ENCODE measurements around the gene TSC22D2. TPM values are rescaled to one million over a fixed set of nuclear protein-coding genes. Genes with fewer than 3 reads are reported as not detected.

TSC22D2 gene
- total RNA-seq, 2 experiments from 2014 or later = 12.3 to 16.7 TPM

GRCh38 chr3:150428562-150428961 lies 20.5 kb downstream of the TSC22D2 start:
- intact Hi-C loops (cut with micrococcal nuclease) = no loop called here
- Mint-ChIP-seq H3K4me3 (no peak overlapping the region), H3K27me3 (no peaks in the 10 kb centered on the region), H3K4me1 (ENCODE audit: low read depth) (peaks cover 44% of the 10 kb centered on the region), H3K27ac (no peak overlapping the region), H3K36me3 (ENCODE audit: low read depth) (peaks cover 19% of the 10 kb centered on the region), H3K9me3 (no peaks in the 10 kb centered on the region)
- DNase-seq (no peak), ATAC-seq (no peak)
- POLR2A ChIA-PET = no interaction called here
- TF ChIP-seq, protein P1, sequence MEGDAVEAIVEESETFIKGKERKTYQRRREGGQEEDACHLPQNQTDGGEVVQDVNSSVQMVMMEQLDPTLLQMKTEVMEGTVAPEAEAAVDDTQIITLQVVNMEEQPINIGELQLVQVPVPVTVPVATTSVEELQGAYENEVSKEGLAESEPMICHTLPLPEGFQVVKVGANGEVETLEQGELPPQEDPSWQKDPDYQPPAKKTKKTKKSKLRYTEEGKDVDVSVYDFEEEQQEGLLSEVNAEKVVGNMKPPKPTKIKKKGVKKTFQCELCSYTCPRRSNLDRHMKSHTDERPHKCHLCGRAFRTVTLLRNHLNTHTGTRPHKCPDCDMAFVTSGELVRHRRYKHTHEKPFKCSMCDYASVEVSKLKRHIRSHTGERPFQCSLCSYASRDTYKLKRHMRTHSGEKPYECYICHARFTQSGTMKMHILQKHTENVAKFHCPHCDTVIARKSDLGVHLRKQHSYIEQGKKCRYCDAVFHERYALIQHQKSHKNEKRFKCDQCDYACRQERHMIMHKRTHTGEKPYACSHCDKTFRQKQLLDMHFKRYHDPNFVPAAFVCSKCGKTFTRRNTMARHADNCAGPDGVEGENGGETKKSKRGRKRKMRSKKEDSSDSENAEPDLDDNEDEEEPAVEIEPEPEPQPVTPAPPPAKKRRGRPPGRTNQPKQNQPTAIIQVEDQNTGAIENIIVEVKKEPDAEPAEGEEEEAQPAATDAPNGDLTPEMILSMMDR (IDR thresholded peaks at IDR 0.05) = no peak
- CTCF ChIA-PET = interaction anchor here (1.0 to 1.5 kb wide), 2 partner anchors 19 to 206 kb away, joined by 3 to 4 read pairs; no protein-coding TSS in a partner anchor

DNA sequence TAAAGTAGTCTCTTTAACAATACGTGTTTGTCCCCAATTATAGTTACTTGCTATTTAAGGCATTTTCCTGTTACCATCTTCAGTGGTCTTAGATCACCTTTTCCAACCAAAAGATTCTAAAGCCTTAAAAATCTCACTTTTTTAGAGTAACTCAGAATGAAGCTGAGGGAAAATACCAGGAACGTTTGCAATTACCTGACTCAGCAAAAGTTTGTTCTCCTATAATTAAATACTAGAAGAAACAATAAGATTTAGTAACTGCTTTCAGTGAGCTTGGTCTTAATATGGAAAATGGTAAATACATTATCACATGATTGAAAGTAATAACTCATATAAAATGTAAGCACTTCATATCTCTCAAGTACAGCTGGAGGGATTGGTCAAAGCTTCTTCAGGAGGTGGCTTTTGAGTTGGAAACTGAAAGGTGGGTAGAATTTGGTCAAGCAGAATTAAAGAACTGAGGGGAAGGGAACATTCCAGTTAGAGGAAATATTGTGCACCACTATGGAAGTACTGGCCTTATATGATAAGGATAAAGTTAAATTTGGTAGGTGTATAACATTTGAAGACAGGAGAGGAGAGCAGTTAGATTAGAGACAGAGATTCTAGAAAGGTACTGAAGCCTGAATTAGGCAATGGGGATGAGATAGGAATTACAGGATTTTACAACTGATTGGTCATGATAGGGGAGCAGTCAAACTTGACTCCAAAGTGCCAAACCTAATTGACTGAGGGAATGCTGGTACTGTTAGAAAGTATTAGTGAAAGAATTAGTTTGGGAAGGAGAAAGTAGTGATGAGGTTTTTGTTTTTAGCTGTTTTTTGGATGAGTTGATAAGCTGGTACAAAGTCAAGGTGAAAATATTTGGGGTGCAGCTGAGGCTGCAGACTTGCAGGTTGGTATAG lies 21.9 kb downstream of the TSC22D2 start:
- Mint-ChIP-seq H3K4me3 (no peak overlapping the region), H3K27me3 (no peaks in the 10 kb centered on the region), H3K4me1 (ENCODE audit: low read depth) (peaks cover 46% of the 10 kb centered on the region), H3K27ac (no peak overlapping the region), H3K9me3 (no peaks in the 10 kb centered on the region), H3K36me3 (ENCODE audit: low read depth) (peaks cover 19% of the 10 kb centered on the region)
- intact Hi-C loops (cut with micrococcal nuclease) = no loop called here
- ChIA-PET POLR2A (interaction anchor here (0.8 kb wide), 1 partner anchor 21 kb away, joined by 4 read pairs; the partner anchor contains the start of gene TSC22D2), CTCF (interaction anchor here (0.7 to 1.5 kb wide), 5 partner anchors 19 to 211 kb away, joined by 3 to 4 read pairs (median 3); no protein-coding TSS in a partner anchor)
- TF ChIP-seq, protein P1 (IDR thresholded peaks at IDR 0.05) = no peak
- no peak for ATAC-seq
- DNase-seq = no peak

GRCh38 chr3:150433347-150433746 lies 25.2 kb downstream of the TSC22D2 start:
- TF ChIP-seq, protein P1 (IDR thresholded peaks at IDR 0.05) = no peak
- H3K27me3 Mint-ChIP-seq = no peaks in the 10 kb centered on the region
- no peak for DNase-seq
- H3K36me3 Mint-ChIP-seq (ENCODE audit: low read depth) = peaks cover 11% of the 10 kb centered on the region
- no peak overlapping the region for H3K27ac Mint-ChIP-seq
- no peak overlapping the region for H3K4me3 Mint-ChIP-seq
- peaks cover 30% of the 10 kb centered on the region for H3K4me1 Mint-ChIP-seq (ENCODE audit: low read depth)
- intact Hi-C loops (cut with micrococcal nuclease) = no loop called here
- POLR2A ChIA-PET = interaction anchor here (0.6 to 0.7 kb wide), 2 partner anchors 290 to 462 kb away, joined by 3 to 4 read pairs; no protein-coding TSS in a partner anchor
- no peak for ATAC-seq
- no peaks in the 10 kb centered on the region for H3K9me3 Mint-ChIP-seq
- CTCF ChIA-PET = interaction anchor here (0.6 to 2.0 kb wide), 3 partner anchors 8 to 62 kb away, joined by 3 to 7 read pairs (median 4); no protein-coding TSS in a partner anchor

DNA sequence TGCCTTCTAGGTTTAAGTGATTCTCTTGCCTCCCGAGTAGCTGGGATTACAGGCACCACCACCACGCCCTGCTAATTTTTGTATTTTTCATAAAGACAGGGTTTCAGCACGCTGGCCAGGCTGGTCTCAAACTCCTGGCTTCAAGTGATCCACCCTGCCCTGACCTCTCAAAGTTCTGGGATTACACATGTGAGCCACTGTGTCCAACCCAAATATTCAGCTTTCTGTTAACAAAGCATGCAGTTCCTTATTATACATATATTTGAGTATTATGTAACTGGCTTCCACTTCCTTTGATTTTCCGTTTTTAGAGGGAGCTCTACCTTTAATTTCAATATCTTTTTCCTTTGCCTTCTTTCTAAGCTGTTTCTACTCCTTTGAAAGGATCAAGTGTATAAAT lies 26.1 kb downstream of the TSC22D2 start:
- DNase-seq (no peak), ATAC-seq (no peak)
- TF ChIP-seq, protein P1 (IDR thresholded peaks at IDR 0.05) = no peak
- Mint-ChIP-seq H3K27me3 (no peaks in the 10 kb centered on the region), H3K36me3 (ENCODE audit: low read depth) (peaks cover 5% of the 10 kb centered on the region), H3K27ac (no peak overlapping the region), H3K4me3 (no peak overlapping the region), H3K9me3 (no peaks in the 10 kb centered on the region), H3K4me1 (ENCODE audit: low read depth) (peaks cover 25% of the 10 kb centered on the region)
- intact Hi-C loops (cut with micrococcal nuclease) = no loop called here
- ChIA-PET CTCF (interaction anchor here (0.8 to 2.1 kb wide), 5 partner anchors 9 to 62 kb away, joined by 3 to 7 read pairs (median 4); no protein-coding TSS in a partner anchor), POLR2A (interaction anchor here (1.1 to 2.1 kb wide), 3 partner anchors 20 to 27 kb away, joined by 3 to 4 read pairs (median 3); no protein-coding TSS in a partner anchor)
